ENCODE data around the gene LRPPRC. TPM values are rescaled to one million over a fixed set of nuclear protein-coding genes. Genes with fewer than 3 reads are reported as not detected.

The LRPPRC gene
- total RNA-seq, 2 experiments from 2014 or later, result 170 to 175 TPM

DNA sequence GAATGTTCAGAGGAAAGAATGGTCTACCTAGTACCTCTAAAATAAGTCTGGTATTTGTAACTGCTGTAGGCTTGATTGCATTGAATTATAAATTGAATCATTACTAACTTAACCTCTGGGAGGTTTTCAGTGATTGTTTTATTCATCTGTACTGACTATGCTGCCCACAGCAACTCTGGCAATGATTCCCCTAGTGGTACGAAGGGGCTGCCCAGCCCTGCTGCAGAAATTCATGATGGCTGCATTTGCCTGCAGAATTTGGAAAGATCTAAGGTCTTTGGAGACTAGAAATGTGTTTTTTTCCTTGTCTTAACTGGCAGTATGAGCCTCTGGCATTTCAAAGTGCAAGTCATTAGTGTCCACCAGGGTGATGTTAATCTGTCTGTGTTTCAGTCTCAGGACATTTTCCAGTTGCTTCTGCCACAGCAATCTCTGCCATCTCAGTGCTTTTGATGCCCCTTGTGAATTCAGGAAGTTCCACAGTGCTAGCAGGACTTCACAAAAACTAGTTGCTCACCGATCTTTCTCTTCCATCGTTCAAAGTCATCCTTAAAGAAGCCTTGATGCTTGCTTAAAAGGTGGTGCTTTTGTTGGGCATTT lies 13.4 kb upstream of the LRPPRC start:
- CTCF ChIA-PET, result no interaction called here
- DNase-seq, result no peak
- Mint-ChIP-seq H3K27ac (no peak overlapping the region), H3K9me3 (no peaks in the 10 kb centered on the region), H3K4me1 (ENCODE audit: low read depth) (peaks cover 15% of the 10 kb centered on the region), H3K27me3 (ENCODE audit: low read depth) (peaks cover 4% of the 10 kb centered on the region), H3K4me3 (no peak overlapping the region), H3K36me3 (ENCODE audit: low read depth) (no peaks in the 10 kb centered on the region)
- intact Hi-C loops (cut with micrococcal nuclease), result no loop called here

GRCh38 chr2:44005846-44006245 lies 10.1 kb upstream of the LRPPRC start:
- H3K27me3 Mint-ChIP-seq (ENCODE audit: low read depth), result peaks cover 2% of the 10 kb centered on the region
- no peaks in the 10 kb centered on the region for H3K9me3 Mint-ChIP-seq
- intact Hi-C loops (cut with micrococcal nuclease), result no loop called here
- peaks cover 15% of the 10 kb centered on the region for H3K4me1 Mint-ChIP-seq (ENCODE audit: low read depth)
- DNase-seq, result no peak
- CTCF ChIA-PET, result no interaction called here
- H3K36me3 Mint-ChIP-seq (ENCODE audit: low read depth), result no peaks in the 10 kb centered on the region
- no peak overlapping the region for H3K4me3 Mint-ChIP-seq
- H3K27ac Mint-ChIP-seq, result no peak overlapping the region

GRCh38 chr2:44004735-44005602 lies 9.2 kb upstream of the LRPPRC start:
- Mint-ChIP-seq H3K4me3 (no peak overlapping the region), H3K36me3 (ENCODE audit: low read depth) (no peaks in the 10 kb centered on the region), H3K9me3 (no peaks in the 10 kb centered on the region), H3K27ac (no peak overlapping the region), H3K4me1 (ENCODE audit: low read depth) (peaks cover 15% of the 10 kb centered on the region), H3K27me3 (ENCODE audit: low read depth) (peaks cover 2% of the 10 kb centered on the region)
- CTCF ChIA-PET, result no interaction called here
- intact Hi-C loops (cut with micrococcal nuclease), result no loop called here
- DNase-seq, result peak; percentile 7

DNA sequence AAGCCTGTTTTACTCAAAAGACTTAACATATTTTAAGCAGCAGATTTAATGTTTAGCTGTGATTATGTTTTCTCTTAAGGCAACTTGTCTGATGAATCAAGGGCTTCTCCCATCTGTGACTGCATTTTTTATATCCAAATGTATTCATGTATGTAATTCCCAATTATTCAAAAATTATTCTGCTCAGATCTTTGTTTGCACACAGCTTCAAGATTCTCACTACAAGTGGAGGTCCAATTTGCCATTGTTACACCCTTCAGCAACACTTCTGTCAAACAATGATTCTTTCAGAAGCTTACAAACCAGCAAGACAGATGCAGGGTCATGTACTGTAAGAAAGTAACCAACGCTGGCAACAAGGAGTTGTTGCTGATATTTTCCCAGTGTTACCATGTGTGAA lies 5.9 kb upstream of the LRPPRC start:
- Mint-ChIP-seq H3K4me3 (no peak overlapping the region), H3K9me3 (no peaks in the 10 kb centered on the region), H3K27ac (no peak overlapping the region), H3K36me3 (ENCODE audit: low read depth) (no peaks in the 10 kb centered on the region), H3K4me1 (ENCODE audit: low read depth) (peaks cover 15% of the 10 kb centered on the region), H3K27me3 (ENCODE audit: low read depth) (peaks cover 2% of the 10 kb centered on the region)
- CTCF ChIA-PET, result no interaction called here
- DNase-seq, result no peak
- intact Hi-C loops (cut with micrococcal nuclease), result no loop called here

DNA sequence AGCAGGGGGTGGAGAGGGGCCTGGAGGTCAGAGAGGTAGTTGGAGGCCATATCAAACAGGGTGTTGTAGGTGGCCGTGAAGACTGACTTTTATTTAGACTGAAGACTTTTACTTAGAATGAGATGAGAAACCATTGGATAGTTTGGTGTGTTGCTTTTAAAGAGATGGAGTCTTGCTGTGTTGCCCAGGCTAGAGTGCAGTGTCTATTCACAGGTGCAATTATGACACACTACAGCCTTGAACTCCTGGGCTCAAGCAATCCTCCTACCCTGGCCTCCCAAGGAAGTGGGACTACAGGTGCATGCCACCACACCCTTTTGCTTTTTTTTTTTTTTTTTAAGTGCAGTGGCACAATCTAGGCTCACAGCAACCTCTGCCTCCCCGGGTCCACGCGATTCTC lies 2.5 kb upstream of the LRPPRC start:
- no peak for DNase-seq
- Mint-ChIP-seq H3K4me1 (ENCODE audit: low read depth) (peaks cover 16% of the 10 kb centered on the region), H3K27ac (no peak overlapping the region), H3K9me3 (no peaks in the 10 kb centered on the region), H3K27me3 (ENCODE audit: low read depth) (peaks cover 2% of the 10 kb centered on the region), H3K36me3 (ENCODE audit: low read depth) (peaks cover 17% of the 10 kb centered on the region), H3K4me3 (no peak overlapping the region)
- intact Hi-C loops (cut with micrococcal nuclease), result loop anchor here (5.0 to 10.0 kb wide), 4 partner anchors 223 to 851 kb away; partner anchors contain the start of genes DYNC2LI1 and THADA
- CTCF ChIA-PET, result interaction anchor here (0.5 kb wide), 1 partner anchor 246 kb away, joined by 3 read pairs; no protein-coding TSS in a partner anchor

GRCh38 chr2:43993437-43993836 lies 2.4 kb downstream of the LRPPRC start:
- Mint-ChIP-seq H3K4me3 (peak overlapping the region; percentile 89), H3K27ac (peak overlapping the region; percentile 7), H3K27me3 (ENCODE audit: low read depth) (no peaks in the 10 kb centered on the region), H3K36me3 (ENCODE audit: low read depth) (peaks cover 52% of the 10 kb centered on the region), H3K4me1 (ENCODE audit: low read depth) (peaks cover 46% of the 10 kb centered on the region), H3K9me3 (no peaks in the 10 kb centered on the region)
- intact Hi-C loops (cut with micrococcal nuclease), result loop anchor here (10.0 kb wide), 1 partner anchor 219 kb away; the partner anchor contains the start of gene DYNC2LI1
- CTCF ChIA-PET, result no interaction called here
- no peak for DNase-seq

- peaks cover 57% of the 10 kb centered on the region for H3K36me3 Mint-ChIP-seq (ENCODE audit: low read depth)
- H3K4me1 Mint-ChIP-seq (ENCODE audit: low read depth), result peaks cover 61% of the 10 kb centered on the region
- intact Hi-C loops (cut with micrococcal nuclease), result no loop called here
- H3K9me3 Mint-ChIP-seq, result no peaks in the 10 kb centered on the region
- no peak for DNase-seq
- CTCF ChIA-PET, result no interaction called here
- no peak overlapping the region for H3K27ac Mint-ChIP-seq
- H3K27me3 Mint-ChIP-seq (ENCODE audit: low read depth), result no peaks in the 10 kb centered on the region
- H3K4me3 Mint-ChIP-seq, result no peak overlapping the region
Measured at GRCh38 chr2:43989545-43989944, 6.2 kb downstream of the LRPPRC start.

- H3K36me3 Mint-ChIP-seq (ENCODE audit: low read depth), result peaks cover 32% of the 10 kb centered on the region
- no peak overlapping the region for H3K27ac Mint-ChIP-seq
- DNase-seq, result no peak
- CTCF ChIA-PET, result no interaction called here
- peaks cover 42% of the 10 kb centered on the region for H3K4me1 Mint-ChIP-seq (ENCODE audit: low read depth)
- intact Hi-C loops (cut with micrococcal nuclease), result no loop called here
- no peak overlapping the region for H3K4me3 Mint-ChIP-seq
- no peaks in the 10 kb centered on the region for H3K9me3 Mint-ChIP-seq
- no peaks in the 10 kb centered on the region for H3K27me3 Mint-ChIP-seq (ENCODE audit: low read depth)
Measured at GRCh38 chr2:43986600-43986999, 9.2 kb downstream of the LRPPRC start.

GRCh38 chr2:43985359-43985758 lies 10.4 kb downstream of the LRPPRC start:
- Mint-ChIP-seq H3K36me3 (ENCODE audit: low read depth) (peaks cover 34% of the 10 kb centered on the region), H3K27me3 (ENCODE audit: low read depth) (no peaks in the 10 kb centered on the region), H3K27ac (peak overlapping the region; percentile 37), H3K9me3 (no peaks in the 10 kb centered on the region), H3K4me1 (ENCODE audit: low read depth) (peaks cover 41% of the 10 kb centered on the region), H3K4me3 (no peak overlapping the region)
- intact Hi-C loops (cut with micrococcal nuclease), result no loop called here
- DNase-seq, result no peak
- CTCF ChIA-PET, result interaction anchor here (0.8 kb wide), 1 partner anchor 9 kb away, joined by 3 read pairs; no protein-coding TSS in a partner anchor

GRCh38 chr2:43984533-43984932 lies 11.3 kb downstream of the LRPPRC start:
- H3K4me3 Mint-ChIP-seq, result no peak overlapping the region
- intact Hi-C loops (cut with micrococcal nuclease), result no loop called here

DNA sequence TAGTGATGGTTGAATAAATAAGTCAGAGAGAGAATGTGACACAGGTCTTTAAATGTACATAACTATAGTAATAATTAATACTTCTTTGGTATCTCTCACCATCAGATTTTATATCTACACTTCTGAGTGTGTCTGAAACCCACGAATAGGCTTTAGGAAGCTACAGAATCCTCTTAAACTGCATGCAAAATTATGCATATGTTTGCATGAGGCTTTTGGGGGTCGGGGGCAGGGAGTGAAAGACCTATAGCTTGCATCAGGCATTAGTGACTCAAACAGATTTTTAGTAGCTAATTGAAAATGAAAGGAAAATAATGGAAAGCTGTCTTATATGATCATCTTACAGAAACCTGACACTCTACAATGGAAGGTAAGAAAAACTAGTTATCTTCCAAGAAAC lies 14.9 kb downstream of the LRPPRC start:
- Mint-ChIP-seq H3K4me3 (no peak overlapping the region), H3K27ac (peak overlapping the region; percentile 65), H3K9me3 (no peaks in the 10 kb centered on the region), H3K27me3 (ENCODE audit: low read depth) (no peaks in the 10 kb centered on the region), H3K36me3 (ENCODE audit: low read depth) (peaks cover 25% of the 10 kb centered on the region), H3K4me1 (ENCODE audit: low read depth) (peaks cover 22% of the 10 kb centered on the region)
- intact Hi-C loops (cut with micrococcal nuclease), result no loop called here
- peak; percentile 18 for DNase-seq
- CTCF ChIA-PET, result interaction anchor here (0.6 kb wide), 1 partner anchor 288 kb away, joined by 3 read pairs; no protein-coding TSS in a partner anchor

More at GRCh38 chr2:43984533-43984932, 11.3 kb downstream of the LRPPRC start:
- Mint-ChIP-seq H3K27me3 (ENCODE audit: low read depth) (no peaks in the 10 kb centered on the region), H3K27ac (no peak overlapping the region), H3K9me3 (no peaks in the 10 kb centered on the region), H3K36me3 (ENCODE audit: low read depth) (peaks cover 37% of the 10 kb centered on the region), H3K4me1 (ENCODE audit: low read depth) (peaks cover 37% of the 10 kb centered on the region)
- CTCF ChIA-PET, result interaction anchor here (0.6 kb wide), 1 partner anchor 194 kb away, joined by 5 read pairs; no protein-coding TSS in a partner anchor
- no peak for DNase-seq

GRCh38 chr2:43977677-43978375 lies 18.0 kb downstream of the LRPPRC start:
- Mint-ChIP-seq H3K4me3 (no peak overlapping the region), H3K27ac (peak overlapping the region; percentile 9), H3K9me3 (no peaks in the 10 kb centered on the region), H3K36me3 (ENCODE audit: low read depth) (peaks cover 30% of the 10 kb centered on the region), H3K4me1 (ENCODE audit: low read depth) (peaks cover 7% of the 10 kb centered on the region), H3K27me3 (ENCODE audit: low read depth) (no peaks in the 10 kb centered on the region)
- no peak for DNase-seq
- CTCF ChIA-PET, result no interaction called here
- intact Hi-C loops (cut with micrococcal nuclease), result no loop called here

Data from activated naive CD4-positive, alpha-beta T cell treated with anti-CD3 and anti-CD28 coated beads for 36 hours (primary cell).